ENCODE measurements around the gene ZNF892. TPM values are rescaled to one million over a fixed set of nuclear protein-coding genes. Genes with fewer than 3 reads are reported as not detected.

The ZNF892 gene
- total and polyA plus RNA-seq, 9 of the 15 experiments (the other 6 are each of a cell fraction or from before 2014, with no cell fraction given) = 0.07 to 0.13 (median 0.09) TPM; not detected in 6

DNA sequence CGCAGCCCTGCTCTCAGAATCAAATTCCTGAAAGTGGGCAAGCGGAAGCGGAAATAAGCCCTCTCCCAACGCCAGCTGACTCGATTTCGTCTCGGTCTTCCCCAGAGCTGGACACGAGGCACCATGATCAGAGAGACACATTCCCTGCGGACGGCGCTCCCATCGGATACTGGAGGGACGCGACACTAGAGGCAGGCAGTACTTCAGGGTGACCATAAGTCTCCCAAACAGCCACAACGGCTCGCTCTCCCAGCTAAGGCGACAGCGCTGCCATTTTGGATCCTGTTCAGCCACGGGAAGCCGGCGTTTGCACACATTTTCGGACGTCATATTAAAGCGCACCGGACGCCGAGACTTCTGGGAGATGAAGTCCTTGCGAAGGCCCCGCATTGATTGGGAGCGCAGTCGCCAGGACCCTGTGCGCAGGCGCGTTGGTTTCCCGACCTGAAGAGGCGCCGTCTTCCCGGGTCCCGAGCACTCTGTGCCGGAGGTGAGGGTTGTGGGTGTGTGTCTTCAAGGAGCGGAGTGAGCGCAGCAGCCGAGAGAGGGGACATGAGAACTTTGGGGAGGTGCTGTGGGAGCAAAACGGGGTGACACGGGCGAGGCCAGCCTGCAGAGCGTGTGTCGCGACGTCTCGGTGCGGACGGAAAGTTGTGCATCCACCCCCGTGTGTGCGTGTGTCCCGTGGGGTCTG is 41.8 kb upstream of the ZNF892 start, which contains the start of gene ZNF2 (continued):
- TF ChIP-seq CHD2 (IDR thresholded peaks at IDR 0.05; ENCODE audit: low read depth, low read length) = 0 out of 2 replicates have a peak, but pooled peaks have one; percentile 24
- TF ChIP-seq, protein P1, sequence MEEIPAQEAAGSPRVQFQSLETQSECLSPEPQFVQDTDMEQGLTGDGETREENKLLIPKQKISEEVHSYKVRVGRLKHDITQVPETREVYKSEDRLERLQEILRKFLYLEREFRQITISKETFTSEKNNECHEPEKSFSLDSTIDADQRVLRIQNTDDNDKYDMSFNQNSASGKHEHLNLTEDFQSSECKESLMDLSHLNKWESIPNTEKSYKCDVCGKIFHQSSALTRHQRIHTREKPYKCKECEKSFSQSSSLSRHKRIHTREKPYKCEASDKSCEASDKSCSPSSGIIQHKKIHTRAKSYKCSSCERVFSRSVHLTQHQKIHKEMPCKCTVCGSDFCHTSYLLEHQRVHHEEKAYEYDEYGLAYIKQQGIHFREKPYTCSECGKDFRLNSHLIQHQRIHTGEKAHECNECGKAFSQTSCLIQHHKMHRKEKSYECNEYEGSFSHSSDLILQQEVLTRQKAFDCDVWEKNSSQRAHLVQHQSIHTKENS (CRISPR knock-in tag; IDR thresholded peaks at IDR 0.05) = no peak
- TF ChIP-seq MTA1 (IDR thresholded peaks at IDR 0.05; ENCODE audit: borderline replicate concordance) = peak; percentile 98
- TF ChIP-seq TAF7 (tag; IDR thresholded peaks at IDR 0.05) = peak; percentile 98
- no peak for TF ChIP-seq ZNF324 (CRISPR knock-in tag; IDR thresholded peaks at IDR 0.05)
- peak; percentile 99 for TF ChIP-seq CREM (IDR thresholded peaks at IDR 0.05; ENCODE audit: low read depth)
- TF ChIP-seq HIVEP1 (CRISPR knock-in tag; IDR thresholded peaks at IDR 0.05) = no peak
- no peak; the same call in none of the 2 replicates for TF ChIP-seq NFIC (IDR thresholded peaks at IDR 0.05)
- peak; percentile 96 for TF ChIP-seq TBP (optimal IDR thresholded peaks at IDR 0.05; ENCODE audit: low read depth, low read length)
- peak in 1 of 2 experiments; percentile 52; a peak in 1 of 4 replicates for TF ChIP-seq TRIM24 (IDR thresholded peaks at IDR 0.05)
- peak; percentile 96 for TF ChIP-seq SIN3B (IDR thresholded peaks at IDR 0.05; ENCODE audit: low read depth)
- TF ChIP-seq, protein P2, sequence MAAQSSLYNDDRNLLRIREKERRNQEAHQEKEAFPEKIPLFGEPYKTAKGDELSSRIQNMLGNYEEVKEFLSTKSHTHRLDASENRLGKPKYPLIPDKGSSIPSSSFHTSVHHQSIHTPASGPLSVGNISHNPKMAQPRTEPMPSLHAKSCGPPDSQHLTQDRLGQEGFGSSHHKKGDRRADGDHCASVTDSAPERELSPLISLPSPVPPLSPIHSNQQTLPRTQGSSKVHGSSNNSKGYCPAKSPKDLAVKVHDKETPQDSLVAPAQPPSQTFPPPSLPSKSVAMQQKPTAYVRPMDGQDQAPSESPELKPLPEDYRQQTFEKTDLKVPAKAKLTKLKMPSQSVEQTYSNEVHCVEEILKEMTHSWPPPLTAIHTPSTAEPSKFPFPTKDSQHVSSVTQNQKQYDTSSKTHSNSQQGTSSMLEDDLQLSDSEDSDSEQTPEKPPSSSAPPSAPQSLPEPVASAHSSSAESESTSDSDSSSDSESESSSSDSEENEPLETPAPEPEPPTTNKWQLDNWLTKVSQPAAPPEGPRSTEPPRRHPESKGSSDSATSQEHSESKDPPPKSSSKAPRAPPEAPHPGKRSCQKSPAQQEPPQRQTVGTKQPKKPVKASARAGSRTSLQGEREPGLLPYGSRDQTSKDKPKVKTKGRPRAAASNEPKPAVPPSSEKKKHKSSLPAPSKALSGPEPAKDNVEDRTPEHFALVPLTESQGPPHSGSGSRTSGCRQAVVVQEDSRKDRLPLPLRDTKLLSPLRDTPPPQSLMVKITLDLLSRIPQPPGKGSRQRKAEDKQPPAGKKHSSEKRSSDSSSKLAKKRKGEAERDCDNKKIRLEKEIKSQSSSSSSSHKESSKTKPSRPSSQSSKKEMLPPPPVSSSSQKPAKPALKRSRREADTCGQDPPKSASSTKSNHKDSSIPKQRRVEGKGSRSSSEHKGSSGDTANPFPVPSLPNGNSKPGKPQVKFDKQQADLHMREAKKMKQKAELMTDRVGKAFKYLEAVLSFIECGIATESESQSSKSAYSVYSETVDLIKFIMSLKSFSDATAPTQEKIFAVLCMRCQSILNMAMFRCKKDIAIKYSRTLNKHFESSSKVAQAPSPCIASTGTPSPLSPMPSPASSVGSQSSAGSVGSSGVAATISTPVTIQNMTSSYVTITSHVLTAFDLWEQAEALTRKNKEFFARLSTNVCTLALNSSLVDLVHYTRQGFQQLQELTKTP (IDR thresholded peaks at IDR 0.05; ENCODE audit: low read depth in 1 of 2, partially characterized antibody in 2 of 2) = peak in 1 of 2 experiments; percentile 86
- TF ChIP-seq SIRT6 (IDR thresholded peaks at IDR 0.05; ENCODE audit: low read depth, low read length) = no peak
- peak; percentile 86; the same call in 1 of the 2 replicates for TF ChIP-seq GABPB1 (CRISPR knock-in tag; IDR thresholded peaks at IDR 0.05)
- TF ChIP-seq, protein P3, sequence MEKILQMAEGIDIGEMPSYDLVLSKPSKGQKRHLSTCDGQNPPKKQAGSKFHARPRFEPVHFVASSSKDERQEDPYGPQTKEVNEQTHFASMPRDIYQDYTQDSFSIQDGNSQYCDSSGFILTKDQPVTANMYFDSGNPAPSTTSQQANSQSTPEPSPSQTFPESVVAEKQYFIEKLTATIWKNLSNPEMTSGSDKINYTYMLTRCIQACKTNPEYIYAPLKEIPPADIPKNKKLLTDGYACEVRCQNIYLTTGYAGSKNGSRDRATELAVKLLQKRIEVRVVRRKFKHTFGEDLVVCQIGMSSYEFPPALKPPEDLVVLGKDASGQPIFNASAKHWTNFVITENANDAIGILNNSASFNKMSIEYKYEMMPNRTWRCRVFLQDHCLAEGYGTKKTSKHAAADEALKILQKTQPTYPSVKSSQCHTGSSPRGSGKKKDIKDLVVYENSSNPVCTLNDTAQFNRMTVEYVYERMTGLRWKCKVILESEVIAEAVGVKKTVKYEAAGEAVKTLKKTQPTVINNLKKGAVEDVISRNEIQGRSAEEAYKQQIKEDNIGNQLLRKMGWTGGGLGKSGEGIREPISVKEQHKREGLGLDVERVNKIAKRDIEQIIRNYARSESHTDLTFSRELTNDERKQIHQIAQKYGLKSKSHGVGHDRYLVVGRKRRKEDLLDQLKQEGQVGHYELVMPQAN (IDR thresholded peaks at IDR 0.05; ENCODE audit: borderline replicate concordance) = peak; percentile 96
- TF ChIP-seq SNIP1 (IDR thresholded peaks at IDR 0.05; ENCODE audit: low read depth) = no peak
- TF ChIP-seq, protein P4, sequence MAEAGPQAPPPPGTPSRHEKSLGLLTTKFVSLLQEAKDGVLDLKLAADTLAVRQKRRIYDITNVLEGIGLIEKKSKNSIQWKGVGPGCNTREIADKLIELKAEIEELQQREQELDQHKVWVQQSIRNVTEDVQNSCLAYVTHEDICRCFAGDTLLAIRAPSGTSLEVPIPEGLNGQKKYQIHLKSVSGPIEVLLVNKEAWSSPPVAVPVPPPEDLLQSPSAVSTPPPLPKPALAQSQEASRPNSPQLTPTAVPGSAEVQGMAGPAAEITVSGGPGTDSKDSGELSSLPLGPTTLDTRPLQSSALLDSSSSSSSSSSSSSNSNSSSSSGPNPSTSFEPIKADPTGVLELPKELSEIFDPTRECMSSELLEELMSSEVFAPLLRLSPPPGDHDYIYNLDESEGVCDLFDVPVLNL (CRISPR knock-in tag; IDR thresholded peaks at IDR 0.05; ENCODE audit: low read depth) = no peak; the same call in 1 of the 2 replicates
- peak; percentile 81 for TF ChIP-seq ELF1 (tag; IDR thresholded peaks at IDR 0.05)
- no peak for TF ChIP-seq KLF10 (CRISPR knock-in tag; IDR thresholded peaks at IDR 0.05)
- no peak for TF ChIP-seq MAFG (tag; conservative IDR thresholded peaks at IDR 0.05)

All from K562 (cell line).